Nephron (organoid): Measurements from ENCODE around the gene COL4A6.

Experiments used
- H3K27ac Mint-ChIP-seq, 3 experiments: 2 replicates each; pipeline ENCODE4 v1.8.0; 2020; ENCODE audit warnings: mixed read lengths in 3 of 3, mild to moderate bottlenecking in 2 of 3, moderate library complexity in 1 of 3
- H3K27me3 Mint-ChIP-seq: 2 replicates; pipeline ENCODE4 v1.8.0; 2021; ENCODE audit warnings: low read depth, mild to moderate bottlenecking, moderate library complexity, mixed read lengths
- H3K36me3 Mint-ChIP-seq: 2 replicates; pipeline ENCODE4 v1.8.0; 2020; ENCODE audit warnings: low read depth, mixed read lengths
- H3K4me1 Mint-ChIP-seq: 2 replicates; pipeline ENCODE4 v1.8.0; 2020; ENCODE audit warnings: mixed read lengths
- H3K4me3 Mint-ChIP-seq, 3 experiments: 2 replicates each; pipeline ENCODE4 v1.8.0; 2020; ENCODE audit warnings: mild to moderate bottlenecking in 3 of 3, mixed read lengths in 3 of 3, moderate library complexity in 2 of 3
- H3K9me3 Mint-ChIP-seq: 2 replicates; pipeline ENCODE4 v1.8.0; 2020; ENCODE audit warnings: mixed read lengths
- CTCF ChIP-seq, 3 experiments: fragments of 200-600 bp; sonication (generic); IDR thresholded peaks; one replicate each; pipeline ENCODE4 v1.5.0; 2021; ENCODE audit warnings: antibody characterized with exemption in 3 of 3; ENCODE audit not compliant: unreplicated experiment in 3 of 3

COL4A6 gene

GRCh38 chrX:108173874-108174273 is 264.3 kb downstream of the COL4A6 start:
- H3K4me3 Mint-ChIP-seq: no peak overlapping the region
- H3K27ac Mint-ChIP-seq: no peak overlapping the region
- no peaks in the 10 kb centered on the region for H3K9me3 Mint-ChIP-seq
- no peak for TF ChIP-seq CTCF (IDR thresholded peaks at IDR 0.05; ENCODE audit: unreplicated experiment in 3 of 3)
- peaks cover 9% of the 10 kb centered on the region for H3K4me1 Mint-ChIP-seq
- H3K36me3 Mint-ChIP-seq: peaks cover 20% of the 10 kb centered on the region
- no peaks in the 10 kb centered on the region for H3K27me3 Mint-ChIP-seq

GRCh38 chrX:108171671-108172070 is 266.6 kb downstream of the COL4A6 start:
- peaks cover 4% of the 10 kb centered on the region for H3K4me1 Mint-ChIP-seq
- no peak overlapping the region for H3K4me3 Mint-ChIP-seq
- no peaks in the 10 kb centered on the region for H3K9me3 Mint-ChIP-seq
- H3K36me3 Mint-ChIP-seq: peaks cover 20% of the 10 kb centered on the region
- TF ChIP-seq CTCF (IDR thresholded peaks at IDR 0.05; ENCODE audit: unreplicated experiment in 3 of 3): no peak
- H3K27ac Mint-ChIP-seq: no peak overlapping the region
- H3K27me3 Mint-ChIP-seq: no peaks in the 10 kb centered on the region

GRCh38 chrX:108169768-108170167 is 268.5 kb downstream of the COL4A6 start:
- TF ChIP-seq CTCF (IDR thresholded peaks at IDR 0.05; ENCODE audit: unreplicated experiment in 3 of 3): no peak
- Mint-ChIP-seq H3K4me1 (peaks cover 14% of the 10 kb centered on the region), H3K36me3 (peaks cover 20% of the 10 kb centered on the region), H3K4me3 (no peak overlapping the region), H3K9me3 (no peaks in the 10 kb centered on the region), H3K27ac (no peak overlapping the region), H3K27me3 (no peaks in the 10 kb centered on the region)

GRCh38 chrX:108168961-108169740 is 269.1 kb downstream of the COL4A6 start:
- Mint-ChIP-seq H3K4me1 (peaks cover 14% of the 10 kb centered on the region), H3K27me3 (no peaks in the 10 kb centered on the region), H3K9me3 (no peaks in the 10 kb centered on the region), H3K27ac (no peak overlapping the region), H3K36me3 (peaks cover 19% of the 10 kb centered on the region), H3K4me3 (no peak overlapping the region)
- no peak for TF ChIP-seq CTCF (IDR thresholded peaks at IDR 0.05; ENCODE audit: unreplicated experiment in 3 of 3)

GRCh38 chrX:108167211-108167872 is 270.9 kb downstream of the COL4A6 start:
- TF ChIP-seq CTCF (IDR thresholded peaks at IDR 0.05; ENCODE audit: unreplicated experiment in 3 of 3): no peak
- Mint-ChIP-seq H3K27ac (no peak overlapping the region), H3K4me3 (no peak overlapping the region), H3K27me3 (no peaks in the 10 kb centered on the region), H3K36me3 (peaks cover 13% of the 10 kb centered on the region), H3K9me3 (no peaks in the 10 kb centered on the region), H3K4me1 (peaks cover 14% of the 10 kb centered on the region)
